GM20000 (cell line): Measurements from ENCODE around the gene RING1.
"Not testable (repeated sequence)": the region's sequence is repeated elsewhere in the genome, so short reads cannot be mapped to it uniquely, and the experiment has no call there.

ENCODE experiments used
- DNase-seq: peaks from one replicate; pipeline ENCODE4 v3.0.0; 2012; ENCODE audit warnings: low spot score
- CTCF ChIP-seq: IDR thresholded peaks from 2 replicates; pipeline ENCODE4 v1.5.1; 2012; ENCODE audit warnings: mild to moderate bottlenecking, control low read depth; ENCODE audit errors: extremely low read depth, missing control alignments

RING1 gene

GRCh38 chr6:33212857-33213165, 4.5 kb downstream of the RING1 start:
- no peak for TF ChIP-seq CTCF
- DNase-seq: no peak

GRCh38 chr6:33213166-33213988, 5.1 kb downstream of the RING1 start:
- no peak for TF ChIP-seq CTCF
- DNase-seq: no peak

GRCh38 chr6:33213989-33214335, 5.7 kb downstream of the RING1 start:
- no peak for TF ChIP-seq CTCF
- no peak for DNase-seq

DNA sequence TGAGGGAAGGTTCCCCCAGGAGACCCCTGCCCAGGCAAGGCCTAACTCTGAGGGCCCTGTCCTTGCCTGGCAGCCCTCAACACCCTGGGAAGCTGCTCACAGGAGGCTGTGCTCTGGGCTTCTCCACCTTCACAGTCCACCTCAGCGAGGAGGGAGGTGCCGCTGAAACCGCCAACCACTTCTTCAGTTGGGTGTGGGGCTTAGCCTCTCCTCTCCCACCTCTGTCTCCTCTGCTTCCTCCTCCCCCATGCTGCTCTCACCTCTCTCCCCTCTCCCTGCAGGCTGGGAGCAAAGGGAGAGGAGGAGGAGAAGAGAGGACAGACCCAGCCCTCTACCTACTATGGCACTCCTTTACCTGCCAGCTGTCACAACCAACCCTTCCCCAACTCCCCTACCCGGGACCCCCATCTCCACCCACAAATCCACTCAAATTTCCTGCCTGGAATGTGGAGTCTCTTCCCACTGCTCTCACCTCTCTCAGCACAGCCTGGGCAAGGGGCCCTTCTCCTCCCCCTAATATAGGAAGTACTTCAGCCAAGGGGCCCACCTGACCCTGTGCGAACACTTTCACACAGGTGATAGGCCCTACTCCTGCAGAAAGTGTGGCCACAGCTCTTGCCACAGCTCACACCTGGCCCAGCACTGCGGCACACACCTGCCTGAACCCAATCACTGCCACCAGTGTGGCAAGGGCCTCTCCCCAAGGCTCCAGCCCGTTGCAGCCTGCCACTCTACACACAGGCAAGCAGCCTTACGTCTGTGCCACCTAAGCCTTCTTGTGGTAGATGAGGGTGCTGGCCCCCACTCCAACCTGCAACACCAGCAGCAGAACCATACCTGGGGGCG, 7.2 kb downstream of the RING1 start:
- TF ChIP-seq CTCF: no peak

GRCh38 chr6:33216117-33216649, 7.9 kb downstream of the RING1 start:
- no peak for DNase-seq
- TF ChIP-seq CTCF: no peak

More for the DNA sequence above, 7.2 kb downstream of the RING1 start:
- DNase-seq: no peak

DNA sequence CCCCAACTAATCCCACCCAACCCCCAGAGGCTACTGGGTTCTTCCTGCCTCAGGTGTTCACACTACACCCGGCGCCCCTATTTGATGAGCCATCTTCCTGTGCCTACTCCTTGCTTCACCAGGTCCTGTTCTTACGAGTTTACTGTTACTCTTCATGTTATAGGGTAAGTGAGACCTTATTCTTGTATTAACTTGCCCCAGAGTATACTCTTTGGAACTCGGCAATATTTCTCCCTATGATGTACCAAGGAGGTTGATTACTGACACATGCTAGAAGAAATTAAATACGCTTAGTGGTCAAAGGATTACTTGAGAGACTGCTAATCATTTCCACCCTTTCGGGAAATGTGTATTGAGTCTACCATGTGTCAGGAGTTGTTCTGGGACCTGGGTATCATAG, 8.9 kb downstream of the RING1 start:
- TF ChIP-seq CTCF: no peak
- peak; percentile 1 for DNase-seq

DNA sequence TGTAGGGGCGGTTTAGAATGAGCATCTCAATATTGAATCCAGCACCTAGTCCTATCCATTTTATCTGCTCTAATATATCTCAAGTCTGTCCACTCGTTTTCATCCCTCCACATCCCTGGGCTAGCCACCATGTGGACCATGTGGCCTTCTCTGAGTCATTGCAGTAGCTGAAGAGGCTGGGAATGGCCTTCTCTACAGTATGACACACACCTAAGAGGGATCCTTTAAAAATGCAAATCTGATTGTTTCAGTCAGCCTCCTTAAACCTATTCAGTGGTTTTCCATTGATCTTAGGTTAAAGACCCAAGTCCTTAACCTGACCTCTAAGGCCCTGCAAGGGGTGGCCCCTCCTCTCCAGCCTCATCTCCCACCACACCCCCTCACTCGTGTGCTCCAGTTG, 9.4 kb downstream of the RING1 start:
- TF ChIP-seq CTCF: no peak
- DNase-seq: peak; percentile 4

DNA sequence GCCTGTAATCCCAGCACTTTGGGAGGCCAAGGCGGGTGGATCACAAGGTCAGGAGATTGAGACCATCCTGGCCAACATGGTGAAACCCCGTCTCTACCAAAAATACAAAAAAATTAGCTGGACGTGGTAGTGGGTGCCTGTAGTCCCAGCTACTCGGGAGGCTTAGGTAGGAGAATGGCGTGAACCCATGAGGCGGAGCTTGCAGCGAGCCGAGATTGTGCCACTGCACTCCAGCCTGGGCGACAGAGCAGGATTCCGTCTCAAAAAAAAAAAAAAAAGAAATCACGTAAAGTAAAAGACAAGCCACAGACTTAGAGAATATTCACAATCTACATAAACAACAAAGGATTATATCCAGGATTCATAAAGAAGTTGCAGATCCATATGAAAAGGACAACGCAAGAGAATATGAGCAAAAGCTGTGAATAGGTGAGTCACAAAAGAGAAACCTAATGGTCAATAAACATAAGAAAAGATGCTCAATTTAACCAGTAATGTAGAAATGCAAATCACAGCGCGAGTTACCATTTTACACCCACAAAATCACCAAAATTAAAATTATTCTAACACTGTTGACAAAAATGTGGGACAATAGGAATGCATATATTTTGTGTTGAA, 18.3 kb downstream of the RING1 start:
- not testable (repeated sequence) for DNase-seq
